ENCODE data around the gene CYP19A1. TPM values are rescaled to one million over a fixed set of nuclear protein-coding genes. Genes with fewer than 3 reads are reported as not detected.

CYP19A1 gene
- total RNA-seq, 4 donors from 2014 or later, result 0.38 TPM; not detected in 3

GRCh38 chr15:51313644-51314280, 24.6 kb downstream of the CYP19A1 start:
- Histone ChIP-seq H3K9me3 (no peaks in the 10 kb centered on the region), H3K36me3 (no peaks in the 10 kb centered on the region), H3K27ac (no peak overlapping the region), H3K4me1 (peaks cover 0 to 11% (median 3%) of the 10 kb centered on the region in 3 donors), H3K27me3 (peaks cover 0 to 5% (median 0%) of the 10 kb centered on the region in 4 donors), H3K4me3 (no peak overlapping the region)
- intact Hi-C loops (cut with DNase I), result no loop called here
- 72 to 81% methylated on average over 8 to 10 of the region's 10 CpGs for WGBS, 2 donors
- no peak for TF ChIP-seq POLR2A (IDR thresholded peaks at IDR 0.05)
- TF ChIP-seq, protein P1, sequence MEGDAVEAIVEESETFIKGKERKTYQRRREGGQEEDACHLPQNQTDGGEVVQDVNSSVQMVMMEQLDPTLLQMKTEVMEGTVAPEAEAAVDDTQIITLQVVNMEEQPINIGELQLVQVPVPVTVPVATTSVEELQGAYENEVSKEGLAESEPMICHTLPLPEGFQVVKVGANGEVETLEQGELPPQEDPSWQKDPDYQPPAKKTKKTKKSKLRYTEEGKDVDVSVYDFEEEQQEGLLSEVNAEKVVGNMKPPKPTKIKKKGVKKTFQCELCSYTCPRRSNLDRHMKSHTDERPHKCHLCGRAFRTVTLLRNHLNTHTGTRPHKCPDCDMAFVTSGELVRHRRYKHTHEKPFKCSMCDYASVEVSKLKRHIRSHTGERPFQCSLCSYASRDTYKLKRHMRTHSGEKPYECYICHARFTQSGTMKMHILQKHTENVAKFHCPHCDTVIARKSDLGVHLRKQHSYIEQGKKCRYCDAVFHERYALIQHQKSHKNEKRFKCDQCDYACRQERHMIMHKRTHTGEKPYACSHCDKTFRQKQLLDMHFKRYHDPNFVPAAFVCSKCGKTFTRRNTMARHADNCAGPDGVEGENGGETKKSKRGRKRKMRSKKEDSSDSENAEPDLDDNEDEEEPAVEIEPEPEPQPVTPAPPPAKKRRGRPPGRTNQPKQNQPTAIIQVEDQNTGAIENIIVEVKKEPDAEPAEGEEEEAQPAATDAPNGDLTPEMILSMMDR (IDR thresholded peaks at IDR 0.05), result no peak
- no peak for DNase-seq

GRCh38 chr15:51313074-51313393, 25.4 kb downstream of the CYP19A1 start:
- Histone ChIP-seq H3K36me3 (no peaks in the 10 kb centered on the region), H3K4me1 (peaks cover 2 to 11% (median 3%) of the 10 kb centered on the region in 3 donors), H3K27ac (no peak overlapping the region), H3K4me3 (no peak overlapping the region), H3K27me3 (peaks cover 0 to 5% (median 0%) of the 10 kb centered on the region in 4 donors), H3K9me3 (no peaks in the 10 kb centered on the region)
- TF ChIP-seq, protein P1 (IDR thresholded peaks at IDR 0.05), result no peak
- no peak for TF ChIP-seq POLR2A (IDR thresholded peaks at IDR 0.05)
- no peak for DNase-seq
- intact Hi-C loops (cut with DNase I), result no loop called here

GRCh38 chr15:51312166-51313073, 26.0 kb downstream of the CYP19A1 start:
- intact Hi-C loops (cut with DNase I), result no loop called here
- no peak for DNase-seq
- WGBS, 2 donors, result 57 to 60% methylated on average over 8 of the region's 8 CpGs

DNA sequence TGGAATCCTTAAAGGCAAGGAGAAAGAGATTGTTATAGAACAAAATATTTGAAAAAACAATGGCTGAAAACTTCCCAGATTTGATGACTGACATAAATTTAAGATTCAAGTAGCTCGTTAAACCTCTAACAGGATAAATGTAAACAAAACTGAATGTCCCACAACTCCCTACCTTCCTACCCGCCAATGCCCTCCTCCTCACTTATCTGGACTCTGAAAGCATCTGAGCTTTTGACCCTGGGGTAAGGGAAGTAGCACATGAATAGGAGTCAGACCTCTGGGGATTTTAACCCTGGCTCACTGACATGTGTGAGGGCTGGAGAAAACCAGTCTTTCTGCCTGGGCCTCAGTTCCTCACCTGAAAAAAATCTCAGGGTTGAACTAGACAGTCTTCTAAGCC, 26.9 kb downstream of the CYP19A1 start:
- Histone ChIP-seq H3K27ac (no peak overlapping the region), H3K4me1 (peaks cover 3 to 11% (median 8%) of the 10 kb centered on the region in 3 donors)

More at GRCh38 chr15:51312166-51313073, 26.0 kb downstream of the CYP19A1 start:
- peaks cover 3 to 11% (median 8%) of the 10 kb centered on the region in 3 donors for H3K4me1 ChIP-seq
- no peaks in the 10 kb centered on the region for H3K9me3 ChIP-seq
- no peaks in the 10 kb centered on the region for H3K36me3 ChIP-seq
- H3K4me3 ChIP-seq, result no peak overlapping the region
- TF ChIP-seq POLR2A (IDR thresholded peaks at IDR 0.05), result no peak
- TF ChIP-seq, protein P1 (IDR thresholded peaks at IDR 0.05), result no peak
- peaks cover 0 to 5% (median 0%) of the 10 kb centered on the region in 4 donors for H3K27me3 ChIP-seq
- H3K27ac ChIP-seq, result peak overlapping the region in 2 of 4 donors; percentile 18 to 31

More for the DNA sequence above, 26.9 kb downstream of the CYP19A1 start:
- no peak overlapping the region for H3K4me3 ChIP-seq
- peaks cover 0 to 9% (median 0%) of the 10 kb centered on the region in 4 donors for H3K27me3 ChIP-seq
- H3K36me3 ChIP-seq, result no peaks in the 10 kb centered on the region
- intact Hi-C loops (cut with DNase I), result no loop called here
- no peak for DNase-seq
- 78 to 92% methylated on average over 2 of the region's 2 CpGs for WGBS, 2 donors
- H3K9me3 ChIP-seq, result no peaks in the 10 kb centered on the region
- TF ChIP-seq, protein P1 (IDR thresholded peaks at IDR 0.05), result no peak
- no peak for TF ChIP-seq POLR2A (IDR thresholded peaks at IDR 0.05)

All from esophagus squamous epithelium (tissue), 5 donors.